Osteocyte (in vitro differentiated cells): ENCODE measurements around the gene ZMIZ2. TPM values are rescaled to one million over a fixed set of nuclear protein-coding genes. Genes with fewer than 3 reads are reported as not detected.

Source experiments
- DNase-seq: peaks from one replicate; pipeline ENCODE4 v3.0.0; 2021; ENCODE audit warnings: mixed read lengths; ENCODE audit not compliant: unreplicated experiment; ENCODE audit errors: extremely low spot score
- H3K27ac Mint-ChIP-seq: one replicate; pipeline ENCODE4 v1.8.0; 2021; ENCODE audit warnings: mild to moderate bottlenecking, mixed read lengths; ENCODE audit not compliant: unreplicated experiment
- H3K27me3 Mint-ChIP-seq: one replicate; pipeline ENCODE4 v1.8.0; 2021; ENCODE audit warnings: mixed read lengths; ENCODE audit not compliant: unreplicated experiment
- H3K36me3 Mint-ChIP-seq: one replicate; pipeline ENCODE4 v1.8.0; 2021; ENCODE audit warnings: mixed read lengths; ENCODE audit not compliant: unreplicated experiment
- H3K4me1 Mint-ChIP-seq: one replicate; pipeline ENCODE4 v1.8.0; 2021; ENCODE audit warnings: mixed read lengths; ENCODE audit not compliant: unreplicated experiment
- H3K4me3 Mint-ChIP-seq: one replicate; pipeline ENCODE4 v1.8.0; 2021; ENCODE audit warnings: mild to moderate bottlenecking, moderate library complexity, mixed read lengths; ENCODE audit not compliant: unreplicated experiment
- H3K9me3 Mint-ChIP-seq: one replicate; pipeline ENCODE4 v1.8.0; 2021; ENCODE audit warnings: mixed read lengths; ENCODE audit not compliant: unreplicated experiment
- CTCF ChIP-seq: fragments of 200-600 bp; sonication (generic); IDR thresholded peaks from 2 replicates; pipeline ENCODE4 v1.5.0; 2021; ENCODE audit warnings: antibody characterized with exemption, mild to moderate bottlenecking, moderate library complexity
- total RNA-seq: library from RNA; stranded (reverse); gene quantifications from 2 replicates; pipeline ENCODE4 v1.2.1, GENCODE V29; 2021

ZMIZ2 gene
- total RNA-seq, 1 donor from 2014 or later: 96.4 TPM

GRCh38 chr7:44709945-44710596 is 38.6 kb upstream of the ZMIZ2 start:
- no peak for TF ChIP-seq CTCF
- Mint-ChIP-seq H3K4me1 (no peaks in the 10 kb centered on the region), H3K36me3 (peaks cover 21% of the 10 kb centered on the region), H3K4me3 (no peak overlapping the region), H3K27me3 (no peaks in the 10 kb centered on the region), H3K9me3 (no peaks in the 10 kb centered on the region), H3K27ac (no peak overlapping the region)
- DNase-seq: no peak

- H3K27me3 Mint-ChIP-seq: no peaks in the 10 kb centered on the region
- no peak overlapping the region for H3K4me3 Mint-ChIP-seq
- H3K9me3 Mint-ChIP-seq: no peaks in the 10 kb centered on the region
- H3K4me1 Mint-ChIP-seq: no peaks in the 10 kb centered on the region
- no peak for TF ChIP-seq CTCF
- no peak overlapping the region for H3K27ac Mint-ChIP-seq
- peaks cover 16% of the 10 kb centered on the region for H3K36me3 Mint-ChIP-seq
- DNase-seq: no peak
Observed at GRCh38 chr7:44711528-44711927, 37.1 kb upstream of the ZMIZ2 start.

- no peak overlapping the region for H3K27ac Mint-ChIP-seq
- TF ChIP-seq CTCF: no peak
- peaks cover 14% of the 10 kb centered on the region for H3K36me3 Mint-ChIP-seq
- no peaks in the 10 kb centered on the region for H3K27me3 Mint-ChIP-seq
- H3K4me1 Mint-ChIP-seq: no peaks in the 10 kb centered on the region
- no peak overlapping the region for H3K4me3 Mint-ChIP-seq
- no peak for DNase-seq
- H3K9me3 Mint-ChIP-seq: no peaks in the 10 kb centered on the region
Observed at GRCh38 chr7:44712012-44712411, 36.6 kb upstream of the ZMIZ2 start.

DNA sequence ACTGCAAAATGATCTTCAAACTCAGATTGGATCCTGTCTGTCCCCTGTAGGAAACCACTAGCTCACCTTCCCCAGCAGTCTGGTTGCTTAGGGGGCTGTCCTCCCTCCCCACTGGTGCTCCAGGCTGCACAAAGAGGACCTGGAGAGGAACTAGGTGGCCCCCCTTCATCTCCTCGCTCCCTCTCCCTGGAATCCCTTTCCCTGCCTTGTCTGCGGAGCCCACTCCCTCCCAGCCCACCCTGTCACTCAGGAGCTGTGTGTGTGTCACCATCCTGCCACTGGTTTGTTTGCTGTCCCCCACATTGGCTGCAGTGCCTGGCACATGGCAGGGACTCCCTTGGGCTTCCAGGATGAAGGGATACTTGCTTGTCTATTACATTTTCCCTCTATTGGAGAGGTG is 35.5 kb upstream of the ZMIZ2 start:
- no peak overlapping the region for H3K27ac Mint-ChIP-seq
- no peak for TF ChIP-seq CTCF
- H3K4me1 Mint-ChIP-seq: no peaks in the 10 kb centered on the region
- DNase-seq: no peak
- no peak overlapping the region for H3K4me3 Mint-ChIP-seq
- no peaks in the 10 kb centered on the region for H3K9me3 Mint-ChIP-seq
- no peaks in the 10 kb centered on the region for H3K27me3 Mint-ChIP-seq
- peaks cover 8% of the 10 kb centered on the region for H3K36me3 Mint-ChIP-seq

DNA sequence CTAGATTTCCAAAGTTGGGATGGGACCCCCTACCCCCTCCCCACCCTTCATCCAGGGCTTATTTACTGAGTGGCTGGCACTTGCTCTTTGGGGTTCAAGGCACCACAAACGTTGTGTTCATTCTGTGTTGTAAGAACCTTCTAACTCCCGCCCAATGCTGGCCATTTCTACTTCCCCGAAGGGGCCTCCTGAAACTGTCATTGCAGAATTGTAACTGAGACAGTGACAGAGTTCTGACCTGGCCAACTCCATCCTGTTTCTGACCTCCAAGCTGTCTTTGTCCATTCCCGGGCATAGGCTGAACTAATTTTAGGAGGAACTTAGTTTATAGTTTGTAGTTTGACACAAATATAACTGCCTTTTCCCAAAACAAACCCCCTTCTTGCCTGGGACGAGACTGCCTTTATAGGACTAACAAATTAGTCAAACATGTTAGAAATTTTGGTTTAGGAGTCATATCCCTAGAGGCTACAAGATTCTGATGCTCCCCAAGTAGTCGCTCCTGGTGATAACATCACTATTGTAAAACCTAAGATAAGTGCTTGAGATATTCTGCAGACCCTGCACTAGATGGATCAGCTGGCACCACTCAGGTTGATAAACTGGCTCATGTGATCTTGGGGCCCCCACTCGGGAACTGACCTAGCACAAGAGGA is 34.8 kb upstream of the ZMIZ2 start:
- Mint-ChIP-seq H3K27ac (no peak overlapping the region), H3K27me3 (no peaks in the 10 kb centered on the region), H3K9me3 (no peaks in the 10 kb centered on the region), H3K4me3 (no peak overlapping the region), H3K36me3 (peaks cover 8% of the 10 kb centered on the region), H3K4me1 (no peaks in the 10 kb centered on the region)
- TF ChIP-seq CTCF: no peak
- DNase-seq: no peak
